Skeletal muscle cell (primary cell): Measurements from ENCODE around the gene CCDC66.

Source experiments
- DNase-seq: peaks from one replicate; pipeline ENCODE4 v3.0.0-alpha.2; 2010; ENCODE audit warnings: low read depth
- H3K4me3 ChIP-seq: 2 replicates; pipeline ENCODE4 v1.5.1; 2011; ENCODE audit warnings: low read depth, mild to moderate bottlenecking, control low read depth, low read length, moderate library complexity

The CCDC66 gene

GRCh38 chr3:56616478-56617006 lies 59.6 kb downstream of the CCDC66 start:
- no peak overlapping the region for H3K4me3 ChIP-seq
- no peak for DNase-seq

DNA sequence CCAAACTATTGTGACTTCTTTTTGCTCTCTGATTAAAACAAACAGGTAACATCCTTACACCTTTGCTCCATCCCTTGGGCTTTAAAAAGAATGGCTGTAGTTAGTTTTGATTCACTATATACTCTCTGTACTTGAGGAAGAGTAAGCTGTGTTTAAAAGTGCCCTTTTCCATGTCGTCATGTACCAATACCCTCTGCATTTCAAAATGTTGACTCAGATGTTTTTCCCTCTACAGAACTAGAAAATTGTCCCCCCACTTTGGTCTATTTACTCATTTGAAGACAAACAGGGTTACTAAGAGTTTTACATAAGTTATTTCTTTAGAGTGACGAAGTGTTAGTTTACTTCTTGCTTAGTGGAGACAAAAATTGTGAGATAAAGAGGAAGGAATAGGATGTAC lies 63.4 kb downstream of the CCDC66 start:
- H3K4me3 ChIP-seq, result no peak overlapping the region

GRCh38 chr3:56621681-56622080 lies 64.7 kb downstream of the CCDC66 start:
- no peak overlapping the region for H3K4me3 ChIP-seq
- no peak for DNase-seq

More for the DNA sequence above, 63.4 kb downstream of the CCDC66 start:
- DNase-seq, result no peak

DNA sequence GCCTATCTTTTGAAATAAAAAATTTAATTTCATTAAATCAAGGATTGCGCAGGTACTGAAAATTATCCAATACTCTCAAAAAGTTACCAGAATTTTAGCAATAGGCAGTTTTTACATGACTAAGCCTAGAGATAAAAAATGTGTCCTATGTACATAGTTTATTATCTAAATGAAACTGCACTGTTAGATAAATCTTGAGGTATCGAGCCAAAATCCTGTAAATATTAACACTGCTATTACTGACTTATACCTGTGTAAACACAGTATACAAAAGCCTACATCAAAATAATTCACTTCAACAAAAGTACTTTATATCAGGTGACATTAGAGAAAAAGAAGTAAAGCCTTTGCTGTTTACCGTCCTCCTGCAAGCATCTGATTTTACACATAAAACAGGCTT lies 65.4 kb downstream of the CCDC66 start:
- no peak for DNase-seq
- H3K4me3 ChIP-seq, result no peak overlapping the region

GRCh38 chr3:56624725-56625124 lies 67.8 kb downstream of the CCDC66 start:
- no peak overlapping the region for H3K4me3 ChIP-seq
- DNase-seq, result no peak

GRCh38 chr3:56629047-56629446 lies 72.1 kb downstream of the CCDC66 start:
- DNase-seq, result no peak
- H3K4me3 ChIP-seq, result no peak overlapping the region

DNA sequence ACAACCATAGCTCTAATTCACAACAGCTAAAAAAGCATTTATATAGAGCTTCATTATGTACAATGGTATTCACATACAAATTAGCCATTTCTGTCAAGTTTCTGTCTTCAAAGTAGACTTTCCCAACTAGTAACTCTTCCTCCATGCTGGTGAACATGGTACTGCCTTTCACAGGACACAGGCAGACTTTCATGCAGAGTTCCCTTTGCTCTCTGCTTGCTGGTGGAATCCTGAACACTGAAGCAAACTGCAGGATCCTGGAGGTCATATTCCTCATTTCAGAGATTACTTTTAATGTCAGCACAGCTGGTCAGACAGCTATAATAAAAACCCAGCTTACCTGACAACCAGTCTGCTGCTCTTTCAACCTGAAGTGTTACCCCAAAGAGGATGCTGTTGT lies 72.5 kb downstream of the CCDC66 start:
- DNase-seq, result no peak
- no peak overlapping the region for H3K4me3 ChIP-seq

GRCh38 chr3:56630966-56631365 lies 74.0 kb downstream of the CCDC66 start:
- no peak for DNase-seq
- H3K4me3 ChIP-seq, result no peak overlapping the region

DNA sequence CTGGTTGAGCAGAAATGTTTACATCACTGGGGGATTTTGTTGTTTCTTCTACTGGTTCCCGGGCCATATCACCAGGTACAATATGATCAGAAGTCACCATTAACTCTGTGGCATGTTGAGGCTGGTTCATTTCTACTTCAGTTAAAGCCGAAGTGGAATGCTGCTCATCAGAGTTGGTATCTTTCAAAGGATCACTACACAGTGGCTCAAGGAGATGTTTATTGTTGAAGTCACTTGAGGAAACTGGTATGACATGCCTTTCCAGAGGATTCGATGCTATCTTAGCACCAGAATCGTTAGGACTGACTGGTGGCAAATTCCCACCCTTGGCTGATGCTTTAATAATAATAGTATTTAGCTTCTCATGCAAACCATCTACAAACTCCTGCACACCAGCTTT lies 76.2 kb downstream of the CCDC66 start:
- H3K4me3 ChIP-seq, result no peak overlapping the region
- DNase-seq, result no peak

DNA sequence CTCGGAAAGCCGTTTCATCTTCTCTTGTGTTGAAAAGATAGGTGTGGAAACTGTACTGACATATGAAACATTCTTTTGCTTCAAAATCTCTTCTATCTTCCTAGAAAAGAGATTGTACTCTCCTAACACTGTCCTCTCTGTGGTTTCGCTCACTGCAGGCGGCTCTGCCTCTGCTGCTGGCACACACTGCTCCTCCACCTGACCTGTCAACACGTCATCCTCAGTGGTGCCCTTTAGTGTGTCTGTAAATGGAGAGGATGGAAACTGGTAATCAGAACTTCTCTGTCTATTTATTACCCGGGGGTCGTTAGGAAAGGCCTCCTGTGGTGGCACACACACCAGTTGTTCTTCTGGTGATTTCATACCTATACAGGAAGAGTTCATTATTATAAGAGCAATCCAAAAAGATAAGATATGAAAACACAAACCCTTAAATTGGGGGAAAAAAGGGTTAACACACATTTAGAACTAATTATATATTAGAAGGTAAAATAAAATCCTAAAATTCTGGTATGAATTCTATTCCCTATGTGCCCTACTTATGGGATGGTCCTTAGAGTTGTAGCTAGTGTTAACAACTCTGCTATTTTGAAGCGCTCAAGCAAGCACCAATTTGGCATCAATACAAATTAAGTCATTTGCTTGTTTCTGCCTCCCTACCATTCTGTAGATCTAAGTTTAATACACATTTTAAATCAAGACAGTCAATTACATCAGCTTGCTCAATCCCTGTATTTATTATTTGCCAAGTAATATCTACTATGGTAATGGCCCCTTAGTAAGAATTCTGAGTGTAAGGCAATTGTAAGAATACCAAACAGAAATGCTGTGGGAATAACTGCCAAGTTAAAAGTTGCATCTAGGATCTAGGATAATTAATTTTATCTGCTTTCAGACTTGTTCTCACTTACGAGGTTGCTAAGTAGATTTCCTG lies 76.9 kb downstream of the CCDC66 start:
- no peak for DNase-seq

GRCh38 chr3:56645407-56645806 lies 88.4 kb downstream of the CCDC66 start:
- H3K4me3 ChIP-seq, result no peak overlapping the region
- no peak for DNase-seq

More for the DNA sequence above, 76.9 kb downstream of the CCDC66 start:
- no peak overlapping the region for H3K4me3 ChIP-seq

GRCh38 chr3:56654460-56654859 lies 97.5 kb downstream of the CCDC66 start:
- H3K4me3 ChIP-seq, result no peak overlapping the region
- DNase-seq, result no peak

DNA sequence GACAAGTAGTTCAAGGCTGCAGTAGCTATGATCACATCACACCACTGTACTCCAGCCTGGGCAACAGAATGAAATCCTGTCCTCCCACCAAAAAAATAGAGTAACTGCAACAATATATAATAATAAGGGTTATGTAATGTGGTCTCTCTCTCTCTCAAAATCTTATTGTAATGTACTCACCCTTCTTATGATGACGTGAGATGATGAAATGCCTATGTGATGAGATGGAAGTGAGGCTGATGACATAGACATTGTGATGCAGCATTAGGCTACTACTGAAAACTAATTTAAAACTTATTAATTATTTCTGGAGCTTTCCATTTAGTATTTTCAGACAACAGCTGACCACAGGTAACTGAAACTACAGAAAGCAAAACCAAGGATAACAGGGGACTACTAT lies 98.7 kb downstream of the CCDC66 start:
- DNase-seq, result no peak
- no peak overlapping the region for H3K4me3 ChIP-seq

DNA sequence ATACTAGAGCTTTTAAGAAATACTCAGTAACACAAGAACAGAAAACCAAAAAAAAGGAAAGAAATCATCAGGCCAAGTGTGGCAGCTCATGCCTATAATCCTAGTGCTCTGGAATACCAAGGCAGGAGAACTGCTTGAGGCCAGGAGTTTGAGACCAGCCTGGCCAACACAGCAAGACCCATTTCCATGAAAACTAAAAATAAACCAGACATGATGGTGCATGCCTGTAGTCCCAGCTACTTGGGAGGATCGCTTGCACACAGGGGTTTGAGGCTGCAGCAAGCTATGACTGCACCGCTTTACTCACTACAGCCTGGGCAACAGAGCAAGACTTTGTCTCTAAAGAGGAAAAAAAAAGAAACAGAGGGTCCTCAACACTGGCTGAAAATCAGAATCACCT lies 107.8 kb downstream of the CCDC66 start:
- DNase-seq, result no peak
- H3K4me3 ChIP-seq, result no peak overlapping the region

DNA sequence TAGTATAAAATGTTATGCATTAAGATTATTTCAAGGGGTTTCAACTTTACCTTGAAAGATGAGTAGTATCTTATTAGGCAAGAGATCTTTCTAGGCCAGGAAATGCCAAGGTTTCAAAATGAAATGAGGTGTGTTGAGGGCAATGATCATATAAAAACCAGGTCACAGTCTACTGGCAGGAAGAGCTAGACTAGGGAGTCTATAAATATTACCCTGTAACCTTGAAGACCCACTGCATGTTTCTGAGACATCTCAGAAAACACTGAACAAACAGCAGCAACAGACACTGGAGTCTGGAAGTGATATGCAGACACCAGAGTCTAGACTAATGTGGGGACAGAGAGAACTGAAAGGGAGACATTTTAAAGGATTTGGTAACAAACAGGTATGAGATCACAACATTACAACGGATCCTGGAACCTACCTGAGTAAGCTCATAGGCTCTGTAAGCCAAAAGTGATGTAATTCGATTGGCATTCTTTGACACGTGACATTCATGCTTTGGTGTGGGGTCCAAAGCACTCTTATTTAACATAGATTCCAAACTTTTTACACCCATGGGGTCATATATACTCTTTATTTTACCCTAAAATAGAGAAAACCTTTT lies 111.1 kb downstream of the CCDC66 start:
- DNase-seq, result no peak
- no peak overlapping the region for H3K4me3 ChIP-seq
